Central memory CD8-positive, alpha-beta T cell (primary cell): ENCODE results near the gene TMEM163.

Source experiments
- ATAC-seq: fragments of 150-1000 bp; cut with Tn5 transposase; replicated peaks from 2 replicates; pipeline ENCODE4 v1.10.0; 2022; ENCODE audit warnings: mild to moderate bottlenecking, moderate FRiP score, moderate number of reproducible peaks; ENCODE audit not compliant: poor library complexity, severe bottlenecking; ENCODE audit errors: extremely low read depth
- DNase-seq, 2 donors: peaks; one replicate each; pipeline ENCODE4 v3.0.0; 2021; ENCODE audit warnings: low spot score in 2 of 2
- H3K27ac Mint-ChIP-seq: one replicate; pipeline ENCODE4 v1.8.0; 2022; ENCODE audit warnings: low read depth, mild to moderate bottlenecking, moderate library complexity, mixed read lengths
- H3K27me3 Mint-ChIP-seq: one replicate; pipeline ENCODE4 v1.8.0; 2022; ENCODE audit warnings: mixed read lengths
- H3K36me3 Mint-ChIP-seq: one replicate; pipeline ENCODE4 v1.8.0; 2022; ENCODE audit warnings: mild to moderate bottlenecking, moderate library complexity, mixed read lengths; ENCODE audit not compliant: insufficient read depth
- H3K4me1 Mint-ChIP-seq: one replicate; pipeline ENCODE4 v1.8.0; 2022; ENCODE audit warnings: mixed read lengths
- H3K4me3 Mint-ChIP-seq: one replicate; pipeline ENCODE4 v1.8.0; 2022; ENCODE audit warnings: mild to moderate bottlenecking, moderate library complexity, mixed read lengths
- H3K9me3 Mint-ChIP-seq: one replicate; pipeline ENCODE4 v1.8.0; 2022; ENCODE audit warnings: mixed read lengths

The TMEM163 gene

DNA sequence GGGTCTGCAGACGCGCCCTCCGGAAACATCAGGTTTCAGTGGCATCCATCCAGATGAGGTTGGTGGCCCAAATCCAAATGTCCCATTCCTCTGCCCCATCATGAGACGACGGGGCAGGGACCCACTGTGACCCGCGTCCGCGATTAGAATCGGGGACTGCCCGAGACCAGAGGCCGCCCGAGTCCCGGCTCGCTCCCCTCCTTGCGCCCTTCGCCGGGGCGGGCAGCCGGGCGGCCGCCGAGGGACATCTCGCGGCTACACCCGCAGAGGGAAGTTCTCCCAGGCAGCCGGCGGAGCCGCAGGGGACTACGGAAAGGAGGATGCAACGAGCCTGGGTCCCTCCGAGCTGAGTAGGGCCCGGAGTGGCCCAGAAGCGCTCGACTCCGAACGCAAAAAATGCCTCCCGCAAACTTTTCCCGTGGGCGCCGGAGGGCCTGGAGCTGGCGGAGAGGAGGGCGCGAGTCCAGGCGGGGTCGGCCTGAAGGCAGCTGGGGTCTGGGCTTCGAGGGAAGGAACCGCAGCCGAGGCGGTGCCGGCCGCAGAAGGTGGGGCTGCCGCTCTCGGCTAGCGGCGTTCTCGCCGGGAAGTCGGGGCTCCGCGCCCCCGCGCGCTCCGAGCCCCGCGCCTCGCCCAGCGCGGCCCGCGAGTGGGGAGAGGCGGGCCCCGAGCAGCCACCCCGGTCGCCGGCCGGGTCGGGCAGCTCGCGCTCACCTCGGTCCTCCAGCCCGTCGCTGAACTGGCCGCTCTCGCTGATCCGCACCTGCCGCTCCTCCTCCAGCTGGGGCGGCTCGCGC, 580 bp downstream of the TMEM163 start:
- DNase-seq (no peak), ATAC-seq (peak; percentile 46)
- Mint-ChIP-seq H3K27ac (no peak overlapping the region), H3K4me3 (peak overlapping the region; percentile 76), H3K27me3 (peaks cover 64% of the 10 kb centered on the region), H3K36me3 (peaks cover 3% of the 10 kb centered on the region), H3K9me3 (no peaks in the 10 kb centered on the region), H3K4me1 (peaks cover 32% of the 10 kb centered on the region)

DNA sequence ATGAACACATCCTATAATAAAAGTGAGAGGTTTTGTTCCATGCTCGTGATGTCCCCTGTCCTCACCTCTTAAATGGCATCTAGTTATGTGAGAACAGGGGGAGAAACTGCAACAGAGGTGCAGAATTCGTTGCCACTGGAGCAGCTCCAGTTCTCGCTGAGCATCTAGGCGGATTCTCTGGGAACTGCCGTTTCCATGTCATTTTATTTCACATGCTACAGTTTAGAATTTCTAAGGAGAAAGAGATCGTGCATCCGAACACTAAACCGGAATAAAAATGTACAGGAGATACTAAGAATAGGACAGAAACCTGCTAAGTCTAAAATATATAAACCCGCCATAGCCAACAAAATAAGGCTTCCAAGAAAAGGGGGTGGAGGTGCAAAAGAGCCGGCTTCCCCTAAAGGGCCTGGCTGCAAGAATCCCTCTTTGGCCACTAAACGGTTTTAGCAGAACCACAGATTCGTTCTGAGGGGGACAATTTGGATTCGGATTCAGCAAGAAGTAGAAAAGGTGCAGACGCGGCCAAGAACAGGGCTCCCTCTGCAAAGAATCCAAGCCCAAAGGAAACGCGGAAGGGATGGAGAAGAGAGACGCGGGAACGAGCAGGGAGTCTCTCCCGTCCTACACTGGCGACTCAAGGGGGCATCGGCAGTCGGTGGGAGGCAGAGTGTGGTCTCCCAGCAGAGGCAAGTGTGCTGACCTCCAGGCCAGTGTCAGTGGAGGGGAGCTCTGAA, 1.3 kb downstream of the TMEM163 start:
- Mint-ChIP-seq H3K27me3 (peaks cover 63% of the 10 kb centered on the region), H3K36me3 (peaks cover 3% of the 10 kb centered on the region), H3K27ac (no peak overlapping the region), H3K9me3 (no peaks in the 10 kb centered on the region), H3K4me3 (peak overlapping the region; percentile 76), H3K4me1 (peaks cover 32% of the 10 kb centered on the region)
- ATAC-seq (no peak), DNase-seq (no peak)

DNA sequence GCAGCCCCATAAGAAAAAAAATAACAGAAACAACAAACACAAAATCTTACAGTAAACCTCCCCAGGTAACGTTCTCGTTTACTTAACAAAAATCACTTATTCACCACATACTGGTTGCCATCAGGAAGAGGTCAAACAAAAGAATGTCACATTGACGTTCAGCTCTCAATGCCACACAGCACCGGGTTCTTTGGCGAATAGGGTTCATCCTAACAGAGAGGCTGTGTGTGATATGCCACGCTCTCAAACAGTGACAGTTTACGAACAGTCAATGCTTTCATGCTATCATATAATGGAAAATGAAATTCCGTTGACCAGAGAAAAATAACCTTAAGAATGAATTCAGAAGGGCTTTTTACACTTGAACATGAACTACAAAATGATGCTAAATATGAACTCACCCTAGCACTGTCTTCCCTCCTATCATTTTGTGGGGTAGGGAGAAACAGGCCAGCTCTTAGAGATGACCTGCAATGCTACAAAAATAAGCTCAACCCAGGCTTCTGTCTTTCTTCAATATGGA, 2.0 kb downstream of the TMEM163 start:
- Mint-ChIP-seq H3K4me1 (peaks cover 32% of the 10 kb centered on the region), H3K4me3 (peak overlapping the region; percentile 76), H3K9me3 (no peaks in the 10 kb centered on the region), H3K27me3 (peaks cover 56% of the 10 kb centered on the region), H3K27ac (no peak overlapping the region), H3K36me3 (peaks cover 3% of the 10 kb centered on the region)
- ATAC-seq (no peak), DNase-seq (no peak)

DNA sequence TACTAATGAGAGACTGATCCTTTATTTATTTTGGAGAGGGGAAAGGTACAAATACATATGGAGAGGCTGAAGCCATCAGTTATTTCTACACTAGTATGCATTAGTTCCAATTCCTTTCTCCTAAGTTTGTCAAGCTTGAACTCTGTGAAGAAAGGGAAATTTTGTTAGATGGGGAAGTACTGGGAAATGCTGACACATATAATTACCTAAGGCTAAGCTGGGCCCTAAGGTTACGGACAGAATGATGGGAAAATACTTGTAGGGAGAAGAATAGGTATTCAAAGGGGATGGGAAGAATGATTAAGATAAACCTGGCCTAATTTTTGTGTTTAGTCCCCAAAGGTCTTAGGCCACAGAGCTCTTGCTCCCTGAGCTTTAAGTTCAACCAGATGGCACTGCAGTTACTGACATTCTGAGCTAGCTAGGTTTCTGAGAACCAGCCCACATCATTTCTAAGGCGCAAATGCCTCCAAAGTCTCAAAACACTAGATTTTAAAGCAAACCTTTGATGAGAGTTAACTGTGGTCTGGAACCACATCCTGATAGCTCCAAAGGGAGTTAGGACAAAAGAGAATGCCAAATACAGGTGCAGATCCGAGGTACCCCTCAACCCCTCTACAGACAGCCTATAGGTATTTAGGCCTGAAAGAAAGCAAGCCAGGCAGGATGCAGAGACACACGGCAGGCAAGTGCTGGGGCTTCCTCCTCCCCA, 2.7 kb downstream of the TMEM163 start:
- Mint-ChIP-seq H3K4me3 (no peak overlapping the region), H3K9me3 (no peaks in the 10 kb centered on the region), H3K27me3 (peaks cover 50% of the 10 kb centered on the region), H3K4me1 (peaks cover 32% of the 10 kb centered on the region), H3K36me3 (peaks cover 3% of the 10 kb centered on the region), H3K27ac (no peak overlapping the region)
- ATAC-seq (no peak), DNase-seq (no peak)

DNA sequence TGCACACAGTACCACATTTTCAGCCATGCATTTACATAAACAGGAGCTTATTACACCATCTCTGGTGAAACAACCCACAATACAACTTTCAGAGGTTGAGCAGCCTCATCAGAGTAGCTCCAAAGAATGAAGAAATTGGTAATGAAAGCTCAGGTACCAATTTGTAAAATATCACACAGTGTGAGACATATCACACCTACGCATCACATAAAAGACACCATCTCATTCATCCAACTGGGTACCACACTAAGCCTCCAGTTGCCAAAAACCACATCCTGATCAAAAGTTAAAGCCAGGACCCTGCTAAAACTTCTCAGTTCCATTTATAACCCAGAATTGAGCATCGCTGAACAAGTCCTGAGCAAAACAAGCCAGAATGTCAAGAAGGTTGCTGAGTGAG, 4.6 kb downstream of the TMEM163 start:
- H3K9me3 Mint-ChIP-seq, result no peaks in the 10 kb centered on the region
- H3K27me3 Mint-ChIP-seq, result peaks cover 45% of the 10 kb centered on the region
- DNase-seq, result no peak

DNA sequence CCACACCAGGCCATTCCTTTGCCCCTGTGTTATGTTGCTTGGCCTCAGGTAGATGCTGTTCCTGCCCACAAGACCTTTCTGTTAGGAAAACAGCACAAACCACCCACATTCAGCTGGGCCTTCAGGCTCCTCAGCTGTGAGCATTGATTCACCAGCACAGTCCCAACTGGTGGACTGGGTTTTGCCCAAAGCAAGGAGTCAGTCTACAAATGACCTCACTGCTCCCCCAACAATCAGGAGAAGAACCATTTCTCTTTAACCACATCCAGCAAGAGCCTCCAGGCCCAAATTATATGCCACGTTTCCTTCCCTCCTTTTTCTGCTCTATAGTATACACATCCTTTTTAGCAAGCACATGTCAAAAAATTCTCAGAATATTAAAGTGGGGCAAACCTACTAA, 5.2 kb downstream of the TMEM163 start:
- DNase-seq, result no peak
- Mint-ChIP-seq H3K4me3 (no peak overlapping the region), H3K4me1 (peaks cover 25% of the 10 kb centered on the region), H3K27me3 (peaks cover 44% of the 10 kb centered on the region), H3K36me3 (peaks cover 3% of the 10 kb centered on the region), H3K9me3 (no peaks in the 10 kb centered on the region), H3K27ac (no peak overlapping the region)
- ATAC-seq, result no peak

More for the DNA sequence above, 4.6 kb downstream of the TMEM163 start:
- Mint-ChIP-seq H3K4me3 (no peak overlapping the region), H3K36me3 (peaks cover 3% of the 10 kb centered on the region), H3K27ac (no peak overlapping the region), H3K4me1 (peaks cover 25% of the 10 kb centered on the region)
- ATAC-seq, result peak; percentile 69

DNA sequence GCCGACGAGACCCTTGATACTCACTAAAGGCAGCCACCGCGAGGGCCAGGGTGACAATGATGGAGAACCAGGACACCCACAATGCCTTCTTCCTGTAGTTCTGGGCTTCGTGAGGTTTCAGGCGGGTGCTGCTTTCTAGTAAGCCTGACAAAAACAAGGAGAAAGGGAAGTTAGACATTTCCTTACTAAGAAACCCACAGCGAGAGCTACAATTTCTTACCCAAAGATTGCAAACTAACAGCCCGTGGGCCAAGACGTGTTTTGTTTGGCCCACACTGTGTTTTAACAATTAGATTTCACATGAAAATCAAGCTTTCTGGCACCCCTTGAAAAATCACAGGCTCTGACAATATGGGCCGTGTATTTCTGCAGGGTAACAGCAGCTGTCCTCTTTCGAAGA, 5.6 kb downstream of the TMEM163 start:
- Mint-ChIP-seq H3K9me3 (no peaks in the 10 kb centered on the region), H3K27me3 (peaks cover 43% of the 10 kb centered on the region), H3K4me1 (peaks cover 25% of the 10 kb centered on the region), H3K27ac (no peak overlapping the region), H3K36me3 (peaks cover 2% of the 10 kb centered on the region), H3K4me3 (no peak overlapping the region)
- no peak for ATAC-seq
- DNase-seq, result no peak

DNA sequence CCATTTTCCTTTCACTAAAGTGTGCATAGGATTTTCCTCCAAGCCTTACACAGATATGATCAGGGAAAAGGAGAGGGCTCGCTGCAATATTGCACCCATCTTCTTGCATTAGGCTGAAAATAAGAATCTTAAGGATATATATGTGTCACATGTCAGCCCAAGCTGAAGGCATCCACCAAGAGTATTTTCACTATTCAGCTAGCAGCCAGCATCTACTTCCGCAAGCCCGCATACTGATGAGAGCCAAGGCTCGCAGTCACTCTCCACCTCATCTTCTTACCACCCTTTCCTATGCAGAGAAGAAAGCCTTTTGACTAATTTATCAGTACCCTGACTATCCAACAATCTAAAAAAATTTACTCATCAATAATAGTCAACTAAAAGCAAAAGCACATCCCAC, 6.1 kb downstream of the TMEM163 start:
- H3K4me1 Mint-ChIP-seq, result peaks cover 24% of the 10 kb centered on the region
- no peaks in the 10 kb centered on the region for H3K9me3 Mint-ChIP-seq
- H3K27me3 Mint-ChIP-seq, result peaks cover 39% of the 10 kb centered on the region
- no peak for ATAC-seq
- DNase-seq, result no peak
- peaks cover 2% of the 10 kb centered on the region for H3K36me3 Mint-ChIP-seq
- H3K27ac Mint-ChIP-seq, result no peak overlapping the region
- no peak overlapping the region for H3K4me3 Mint-ChIP-seq

DNA sequence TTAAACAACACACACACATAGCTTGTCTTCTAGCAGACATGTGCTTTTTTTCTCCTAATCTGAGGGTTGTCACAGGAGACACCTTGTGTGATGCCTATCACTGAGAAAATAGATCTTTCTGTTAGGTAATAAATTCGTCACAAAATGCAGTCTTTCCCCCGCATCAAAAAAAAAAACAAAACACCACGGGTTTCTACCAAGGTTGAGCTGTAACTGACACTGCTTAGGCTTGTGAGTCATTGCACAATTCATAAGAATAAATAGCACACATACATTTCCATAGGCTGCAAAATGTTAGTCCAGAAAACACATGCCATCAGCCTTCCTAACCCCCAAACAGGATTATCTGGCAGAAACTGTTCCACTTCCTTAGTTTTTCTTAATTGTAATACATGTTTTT, 6.5 kb downstream of the TMEM163 start:
- no peak overlapping the region for H3K27ac Mint-ChIP-seq
- peaks cover 39% of the 10 kb centered on the region for H3K27me3 Mint-ChIP-seq
- peaks cover 2% of the 10 kb centered on the region for H3K36me3 Mint-ChIP-seq
- no peaks in the 10 kb centered on the region for H3K9me3 Mint-ChIP-seq
- H3K4me1 Mint-ChIP-seq, result peaks cover 23% of the 10 kb centered on the region
- DNase-seq (no peak), ATAC-seq (no peak)
- H3K4me3 Mint-ChIP-seq, result no peak overlapping the region

DNA sequence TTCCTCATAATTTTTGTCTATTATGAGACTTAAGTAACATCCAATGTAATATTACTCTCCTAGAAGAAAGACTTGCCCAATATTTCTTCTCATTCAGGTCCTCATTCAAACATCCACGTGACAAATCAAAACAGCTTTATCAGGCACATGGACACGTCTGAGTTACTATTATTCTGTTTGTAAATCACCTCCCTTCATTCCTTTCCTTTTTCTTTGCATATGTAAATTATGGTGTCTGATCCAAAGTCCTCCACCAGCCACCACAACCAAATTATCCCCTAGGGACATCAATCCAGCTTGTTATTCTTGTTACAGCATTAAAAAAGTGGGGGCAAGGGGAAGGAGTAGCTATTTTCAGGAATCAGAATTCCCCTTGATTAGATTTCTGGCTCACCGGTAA, 7.1 kb downstream of the TMEM163 start:
- Mint-ChIP-seq H3K9me3 (no peaks in the 10 kb centered on the region), H3K4me3 (no peak overlapping the region), H3K27me3 (peaks cover 39% of the 10 kb centered on the region), H3K36me3 (peaks cover 2% of the 10 kb centered on the region), H3K27ac (no peak overlapping the region), H3K4me1 (peaks cover 25% of the 10 kb centered on the region)
- ATAC-seq (no peak), DNase-seq (no peak)

DNA sequence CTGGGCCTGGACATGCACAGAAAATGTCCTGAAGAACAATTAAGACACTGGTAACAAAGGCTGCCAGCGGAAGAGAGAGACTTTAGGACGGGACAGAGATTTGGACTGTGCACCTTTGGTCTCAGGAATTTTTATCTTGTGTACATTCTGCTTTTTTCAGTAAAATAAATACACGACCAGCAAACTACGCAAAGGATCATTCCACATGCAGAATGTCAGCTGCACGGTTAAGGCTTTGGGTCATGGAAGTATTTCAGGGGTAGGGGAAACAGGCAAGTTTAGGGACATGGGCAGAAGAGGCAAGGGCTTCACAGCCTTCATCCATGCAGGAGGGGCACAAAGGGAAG, 11.5 kb downstream of the TMEM163 start:
- Mint-ChIP-seq H3K27ac (no peak overlapping the region), H3K4me3 (no peak overlapping the region), H3K4me1 (peaks cover 19% of the 10 kb centered on the region), H3K36me3 (no peaks in the 10 kb centered on the region), H3K27me3 (peaks cover 69% of the 10 kb centered on the region), H3K9me3 (no peaks in the 10 kb centered on the region)
- ATAC-seq, result no peak
- DNase-seq, result no peak

DNA sequence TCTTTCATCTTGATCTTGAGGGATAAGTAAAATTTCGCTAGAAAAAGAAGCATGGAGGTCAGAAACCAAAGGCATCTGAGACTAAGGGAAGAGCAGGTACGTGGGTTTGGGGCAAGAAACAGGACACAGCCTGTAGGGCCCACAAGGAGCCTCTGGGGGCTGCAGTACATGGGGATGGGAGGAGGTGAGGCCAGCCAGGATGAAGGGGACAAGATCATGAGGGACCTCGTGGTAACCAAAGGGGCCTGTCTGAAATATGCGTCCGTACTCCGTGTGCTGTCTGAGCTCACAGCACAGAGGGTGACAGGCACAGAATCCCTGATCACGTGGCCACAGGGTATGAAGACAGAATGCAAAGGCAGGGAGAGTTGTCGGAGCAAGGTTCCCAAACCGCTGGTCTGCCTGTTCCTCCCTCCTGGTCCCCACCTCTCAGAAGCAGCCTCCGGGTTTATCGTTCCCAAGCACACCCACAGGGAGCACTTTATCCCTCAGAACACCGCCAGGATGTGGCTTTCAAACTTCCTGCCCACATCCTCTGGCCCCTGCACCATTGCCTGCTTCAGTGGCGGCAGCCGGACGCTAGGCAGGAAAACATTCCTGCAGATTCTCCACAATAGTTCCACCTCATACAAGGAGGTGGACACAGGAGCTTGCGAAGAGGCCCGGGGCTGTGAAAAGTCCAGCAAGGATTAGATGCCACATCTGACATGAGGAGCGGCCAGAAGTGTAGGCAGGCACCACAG, 12.0 kb downstream of the TMEM163 start:
- H3K9me3 Mint-ChIP-seq, result no peaks in the 10 kb centered on the region
- no peaks in the 10 kb centered on the region for H3K36me3 Mint-ChIP-seq
- peaks cover 19% of the 10 kb centered on the region for H3K4me1 Mint-ChIP-seq
- DNase-seq (no peak), ATAC-seq (no peak)
- H3K27ac Mint-ChIP-seq, result no peak overlapping the region
- H3K27me3 Mint-ChIP-seq, result peaks cover 75% of the 10 kb centered on the region
- H3K4me3 Mint-ChIP-seq, result peak overlapping the region; percentile 58
